ENCODE results near the gene RPL35A. TPM values are rescaled to one million over a fixed set of nuclear protein-coding genes. Genes with fewer than 3 reads are reported as not detected.
"Not testable (repeated sequence)": the region's sequence is repeated elsewhere in the genome, so short reads cannot be mapped to it uniquely, and the experiment has no call there.

RPL35A gene
- total RNA-seq, 1 donor from 2014 or later, result 371 TPM

GRCh38 chr3:197961582-197961945, 11.6 kb downstream of the RPL35A start:
- H3K9me3 ChIP-seq, result no peaks in the 10 kb centered on the region
- no peak for DNase-seq (ENCODE audit: extremely low spot score in 2 of 2)
- no peaks in the 10 kb centered on the region for H3K27me3 ChIP-seq
- peaks cover 0 to 3% of the 10 kb centered on the region in 2 donors for H3K36me3 ChIP-seq
- intact Hi-C loops (cut with DNase I), result no loop called here
- H3K4me1 ChIP-seq, result peaks cover 26% of the 10 kb centered on the region
- TF ChIP-seq CTCF (IDR thresholded peaks at IDR 0.05) (no peak), POLR2A (IDR thresholded peaks at IDR 0.05) (no peak), POLR2AphosphoS5 (IDR thresholded peaks at IDR 0.05; ENCODE audit: insufficient read depth in 1 of 2, low read depth in 1 of 2) (no peak)
- no peak overlapping the region for H3K27ac ChIP-seq
- no peak overlapping the region for H3K4me3 ChIP-seq

- Histone ChIP-seq H3K9me3 (no peaks in the 10 kb centered on the region), H3K36me3 (no peaks in the 10 kb centered on the region), H3K4me3 (no peak overlapping the region), H3K4me1 (peaks cover 24% of the 10 kb centered on the region), H3K27me3 (no peaks in the 10 kb centered on the region), H3K27ac (no peak overlapping the region)
- DNase-seq (ENCODE audit: extremely low spot score in 2 of 2), result no peak
- intact Hi-C loops (cut with DNase I), result no loop called here
- TF ChIP-seq CTCF (IDR thresholded peaks at IDR 0.05), result no peak
- no peak for TF ChIP-seq POLR2AphosphoS5 (IDR thresholded peaks at IDR 0.05; ENCODE audit: insufficient read depth in 1 of 2, low read depth in 1 of 2)
- no peak for TF ChIP-seq POLR2A (IDR thresholded peaks at IDR 0.05)
These were observed 13.1 kb downstream of the RPL35A start for GRCh38 chr3:197963019-197963637.

GRCh38 chr3:197967337-197967989, 17.5 kb downstream of the RPL35A start:
- H3K27ac ChIP-seq; H3K9me3 ChIP-seq; H3K36me3 ChIP-seq; intact Hi-C loops (cut with DNase I); H3K4me3 ChIP-seq; DNase-seq (ENCODE audit: extremely low spot score in 2 of 2); H3K27me3 ChIP-seq; H3K4me1 ChIP-seq: not testable (repeated sequence)

GRCh38 chr3:197970588-197970987, 20.6 kb downstream of the RPL35A start:
- no peak overlapping the region for H3K4me3 ChIP-seq
- H3K4me1 ChIP-seq, result no peaks in the 10 kb centered on the region
- intact Hi-C loops (cut with DNase I), result no loop called here
- no peak for DNase-seq (ENCODE audit: extremely low spot score in 2 of 2)
- no peak overlapping the region for H3K27ac ChIP-seq
- no peaks in the 10 kb centered on the region for H3K9me3 ChIP-seq
- H3K36me3 ChIP-seq, result peaks cover 0 to under 1% of the 10 kb centered on the region in 2 donors
- TF ChIP-seq CTCF (IDR thresholded peaks at IDR 0.05), result no peak
- no peaks in the 10 kb centered on the region for H3K27me3 ChIP-seq

- Histone ChIP-seq H3K9me3 (no peaks in the 10 kb centered on the region), H3K36me3 (peaks cover 0 to 18% of the 10 kb centered on the region in 2 donors), H3K27me3 (no peaks in the 10 kb centered on the region), H3K4me3 (no peak overlapping the region), H3K27ac (no peak overlapping the region), H3K4me1 (no peaks in the 10 kb centered on the region)
- no peak for TF ChIP-seq POLR2AphosphoS5 (IDR thresholded peaks at IDR 0.05; ENCODE audit: insufficient read depth in 1 of 2, low read depth in 1 of 2)
- TF ChIP-seq POLR2A (IDR thresholded peaks at IDR 0.05), result no peak
- no peak for TF ChIP-seq CTCF (IDR thresholded peaks at IDR 0.05)
- intact Hi-C loops (cut with DNase I), result no loop called here
- DNase-seq (ENCODE audit: extremely low spot score in 2 of 2), result no peak
These were observed 24.0 kb downstream of the RPL35A start for GRCh38 chr3:197974016-197974415.
